HG02852 (cell line): ENCODE measurements around the gene DIAPH1.

Source experiments
- ATAC-seq: cut with Tn5 transposase; IDR thresholded peaks from one replicate; pipeline ENCODE4 v1.9.1; 2021; ENCODE audit warnings: mild to moderate bottlenecking, moderate library complexity; ENCODE audit not compliant: unreplicated experiment

DIAPH1 gene

DNA sequence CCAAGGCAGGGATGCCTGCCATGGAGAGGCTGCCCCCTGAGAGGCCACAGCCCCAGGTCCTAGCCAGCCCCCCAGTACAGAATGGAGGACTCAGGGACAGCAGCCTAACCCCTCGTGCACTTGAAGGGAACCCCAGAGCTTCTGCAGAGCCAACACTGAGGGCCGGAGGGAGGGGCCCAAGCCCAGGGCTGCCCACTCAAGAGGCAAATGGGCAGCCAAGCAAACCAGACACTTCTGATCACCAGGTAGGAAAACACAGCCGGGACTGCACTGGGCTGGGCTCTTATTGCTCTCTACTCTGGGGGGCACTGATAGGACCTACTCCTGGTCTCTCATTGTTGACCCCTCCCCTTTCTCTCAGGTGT, 21.2 kb upstream of the DIAPH1 start:
- ATAC-seq = no peak

DNA sequence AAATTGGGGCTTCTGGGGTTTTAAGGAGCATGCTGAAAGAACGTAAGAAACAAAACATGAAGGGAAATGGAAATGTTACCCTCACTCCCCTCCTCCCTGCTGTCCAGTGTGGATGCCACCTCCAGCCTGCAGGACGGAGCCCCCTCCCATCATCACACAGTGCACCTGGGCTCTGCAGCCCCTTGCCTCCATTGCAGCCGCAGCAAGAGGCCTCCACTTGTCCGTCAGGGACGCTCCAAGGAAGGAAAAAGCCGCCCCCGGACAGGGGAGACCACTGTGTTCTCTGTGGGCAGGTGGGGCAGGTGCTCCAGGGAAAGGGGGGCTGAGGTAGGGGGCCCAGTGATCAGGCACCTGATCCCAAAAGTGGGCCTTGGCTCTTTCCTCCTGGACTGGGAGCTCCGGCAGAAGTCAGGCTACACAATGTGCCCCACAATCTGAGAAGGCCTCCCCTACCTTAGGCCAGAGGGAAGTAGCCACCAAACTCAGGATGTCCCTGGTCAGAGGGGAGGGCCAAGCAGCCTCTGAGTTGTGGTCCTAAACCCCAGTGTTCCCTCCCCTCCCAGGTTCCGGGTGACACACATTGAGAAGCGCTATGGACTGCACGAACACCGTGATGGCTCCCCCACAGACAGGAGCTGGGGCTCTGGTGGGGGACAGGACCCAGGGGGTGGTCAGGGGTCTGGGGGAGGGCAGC, 20.7 kb upstream of the DIAPH1 start:
- no peak for ATAC-seq

DNA sequence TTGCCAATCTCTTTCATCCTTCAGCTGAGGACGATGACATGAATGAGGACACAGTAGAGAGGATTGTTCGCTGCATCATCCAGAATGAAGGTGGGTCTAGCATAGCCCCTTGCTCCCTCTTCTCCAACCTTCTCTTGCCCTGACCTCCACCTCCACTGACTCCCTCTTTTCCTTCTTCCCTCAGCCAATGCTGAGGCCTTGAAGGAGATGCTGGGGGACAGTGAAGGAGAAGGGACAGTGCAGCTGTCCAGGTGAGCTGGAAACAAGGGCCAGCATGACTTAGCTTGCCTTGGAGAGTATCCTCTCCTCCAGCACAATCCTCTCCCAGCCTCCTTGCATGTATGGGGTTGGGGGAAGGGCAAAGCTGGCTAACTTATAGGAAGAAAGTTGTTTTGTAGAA, 20.0 kb upstream of the DIAPH1 start:
- ATAC-seq = no peak

DNA sequence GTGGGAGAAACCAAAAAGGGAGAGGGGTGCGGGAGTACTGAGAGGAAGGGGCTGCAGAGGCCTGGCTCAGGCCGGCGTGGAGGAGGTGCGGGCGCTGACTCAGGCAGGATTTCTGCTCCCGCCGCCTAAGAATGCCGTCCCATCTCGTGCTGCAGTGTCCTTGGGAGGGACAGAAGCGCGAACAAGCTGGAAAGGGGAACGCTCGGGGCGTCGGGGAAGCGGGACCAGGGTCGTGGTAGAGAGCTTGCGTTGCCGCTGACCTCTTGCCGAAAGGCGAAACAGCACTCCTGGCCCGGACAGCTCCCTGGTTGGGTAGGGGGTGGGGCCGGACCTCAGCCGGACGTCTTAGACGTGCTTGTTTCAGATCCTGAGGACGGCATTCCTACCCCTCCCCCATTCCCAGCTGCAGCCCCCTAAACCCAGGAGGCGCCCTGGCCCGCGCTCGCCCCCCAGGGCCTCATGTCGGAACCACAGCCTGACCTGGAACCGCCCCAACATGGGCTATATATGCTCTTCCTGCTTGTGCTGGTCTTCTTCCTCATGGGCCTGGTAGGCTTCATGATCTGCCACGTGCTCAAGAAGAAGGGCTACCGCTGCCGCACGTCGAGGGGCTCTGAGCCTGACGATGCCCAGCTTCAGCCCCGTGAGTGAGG, 19.1 kb upstream of the DIAPH1 start:
- peak; percentile 28 for ATAC-seq

DNA sequence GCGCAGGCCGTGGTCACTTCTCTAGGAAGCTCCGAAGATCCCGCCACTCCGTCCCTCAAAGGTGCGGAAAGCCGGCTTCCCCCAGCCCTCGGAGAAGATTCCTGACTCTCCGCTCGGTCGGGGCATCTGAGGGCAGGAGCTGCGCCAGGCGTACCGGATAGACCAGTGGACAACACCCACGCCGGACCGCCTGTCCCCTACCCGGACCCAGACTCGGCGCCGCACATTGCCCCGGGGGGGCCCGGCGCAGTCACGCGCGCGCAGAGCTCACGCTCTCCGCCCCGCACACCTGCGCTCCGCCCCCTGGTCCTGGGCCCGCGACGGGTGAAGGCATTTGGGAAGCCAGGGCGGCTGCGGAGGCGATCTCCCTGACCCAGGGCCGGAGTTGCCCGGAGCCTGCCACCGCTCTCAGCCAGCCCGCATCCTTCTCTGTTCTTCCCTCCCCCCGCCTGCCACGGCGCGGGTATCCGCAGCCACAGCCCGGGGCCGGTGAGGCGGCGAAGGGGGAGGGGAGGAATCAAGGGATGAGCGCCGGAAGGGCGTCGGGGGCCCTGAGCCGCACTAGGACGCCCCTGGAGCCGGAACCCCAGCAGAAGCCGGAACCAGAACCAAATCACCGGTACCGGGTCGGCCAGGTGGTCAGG, 18.4 kb upstream of the DIAPH1 start:
- ATAC-seq = peak; percentile 23

DNA sequence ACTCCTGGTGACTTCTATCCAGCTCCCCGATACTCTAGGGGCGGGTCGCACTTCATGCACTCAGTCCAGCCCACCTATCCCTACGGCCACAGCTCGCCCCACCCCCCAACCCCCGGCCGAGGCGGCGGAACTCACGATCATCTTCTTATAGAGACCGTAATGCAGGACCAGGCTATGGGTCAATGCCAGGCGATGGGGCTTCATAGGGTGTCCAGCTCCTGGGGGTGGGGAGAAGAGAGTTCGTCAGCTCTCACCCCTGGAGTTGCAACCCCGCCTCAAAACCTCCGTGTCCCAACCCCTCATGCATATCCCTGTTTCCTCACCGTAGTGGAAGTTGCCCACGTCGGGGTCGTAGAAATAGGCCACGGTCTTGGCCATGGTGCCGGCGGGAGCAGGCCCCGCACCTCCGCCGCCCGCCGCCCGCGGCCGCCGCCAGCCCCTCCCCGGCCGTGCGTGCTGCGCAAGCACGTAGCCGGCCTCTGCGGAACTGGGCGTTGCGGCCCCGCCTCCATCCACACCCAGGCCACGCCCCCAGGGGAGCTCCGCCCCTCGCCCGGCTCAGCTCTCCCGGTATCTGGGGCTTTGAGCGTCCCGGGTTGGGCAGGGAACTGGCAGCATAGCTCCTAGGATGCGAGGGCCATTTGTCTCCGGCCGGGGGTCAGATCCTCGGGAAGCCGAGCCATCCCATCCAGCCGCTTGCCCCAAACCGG, 17.8 kb upstream of the DIAPH1 start, which contains the start of the genes HDAC3 and RELL2:
HDAC3 (minus strand) TSS at position 437 of the 710 bp plus-strand sequence; CDS start at position 378, 59 bp downstream.
RELL2 (plus strand) TSS at position 585 of the 710 bp plus-strand sequence. CDS start 1,229 bp downstream, outside the sequence.
- ATAC-seq = peak; percentile 68

DNA sequence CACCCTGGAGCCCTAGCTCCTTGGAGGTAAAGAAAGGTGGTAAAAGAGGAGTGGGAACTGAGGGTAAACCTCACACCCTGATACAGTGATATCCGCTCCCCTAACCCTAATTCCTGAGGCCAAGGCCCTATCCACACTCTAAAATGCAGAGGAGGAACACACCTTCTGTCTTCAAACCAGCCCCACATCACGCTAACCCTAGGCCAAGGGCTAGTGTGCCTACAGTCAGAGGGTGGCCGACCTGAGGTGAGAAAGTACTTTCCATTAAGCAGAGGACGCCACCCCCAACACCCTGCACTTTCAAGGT, 17.3 kb upstream of the DIAPH1 start:
- ATAC-seq = no peak

DNA sequence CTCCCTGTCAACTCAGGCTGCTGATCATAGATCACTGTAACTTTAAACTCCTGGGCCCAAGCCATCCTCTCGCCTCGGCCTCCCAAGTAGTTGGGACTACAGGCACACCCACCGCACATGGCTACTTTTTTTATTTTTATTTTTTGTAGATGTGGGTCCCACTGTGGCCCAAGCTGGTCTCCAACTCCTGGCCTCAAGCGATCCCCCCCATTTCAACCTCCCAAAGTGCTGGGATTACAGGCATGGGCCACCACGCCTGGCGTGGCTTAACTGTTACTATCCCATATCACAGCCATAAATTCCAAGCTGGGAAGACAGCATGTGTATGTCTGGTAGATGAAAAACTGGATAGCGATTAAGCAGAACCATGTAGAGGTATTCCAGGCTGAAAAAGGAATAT, 16.8 kb upstream of the DIAPH1 start:
- no peak for ATAC-seq

DNA sequence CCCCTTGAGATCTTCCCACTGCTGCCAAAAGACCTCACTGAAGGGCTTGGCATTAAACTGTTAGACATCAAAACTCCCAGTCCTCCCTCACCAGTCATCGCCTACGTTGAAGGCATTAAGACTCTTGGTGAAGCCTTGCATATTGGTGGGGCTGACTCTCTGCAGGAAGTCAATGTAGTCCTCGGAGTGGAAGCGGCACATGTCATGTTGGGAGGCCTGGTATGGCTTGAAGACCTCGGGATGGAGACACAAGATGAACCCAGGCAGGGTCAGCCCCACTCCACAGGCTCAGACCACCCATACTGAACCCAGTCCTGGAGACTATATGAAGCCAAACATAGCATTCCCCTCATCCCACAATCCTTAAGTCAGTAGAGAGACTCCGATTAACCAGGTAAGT, 15.9 kb upstream of the DIAPH1 start:
- ATAC-seq = no peak

DNA sequence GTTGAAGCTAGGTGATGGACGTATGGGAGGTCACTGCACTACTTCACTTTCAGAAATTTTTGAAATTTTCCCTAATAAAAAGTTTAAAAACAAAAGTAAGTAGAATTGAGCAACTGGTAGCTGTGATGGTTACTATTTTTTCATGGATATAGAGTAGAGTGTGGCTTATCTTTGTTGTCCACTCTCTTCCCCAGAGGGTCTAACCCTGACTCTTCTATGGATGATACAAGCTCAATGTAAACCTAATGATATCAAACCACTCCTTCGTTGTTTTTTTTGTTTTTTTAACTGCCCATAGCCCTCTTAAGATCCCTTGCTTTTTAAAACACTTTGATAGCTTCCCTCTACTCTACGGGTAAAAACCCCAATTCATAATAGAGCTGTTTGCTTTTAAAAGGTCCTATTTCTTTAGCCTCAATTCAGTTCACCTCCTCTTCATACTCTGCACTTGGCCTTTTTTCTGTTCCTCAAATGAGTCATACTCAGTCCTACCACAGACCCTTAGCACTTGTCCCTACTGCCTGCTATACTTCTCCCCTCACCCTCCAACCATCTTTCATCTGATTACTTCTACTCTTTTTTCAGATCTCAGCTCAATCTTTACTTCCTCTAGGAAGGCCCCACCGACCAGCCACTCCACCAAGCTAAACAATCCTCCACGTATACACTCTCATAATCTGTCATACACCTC, 15.2 kb upstream of the DIAPH1 start:
- ATAC-seq = peak; percentile 71

DNA sequence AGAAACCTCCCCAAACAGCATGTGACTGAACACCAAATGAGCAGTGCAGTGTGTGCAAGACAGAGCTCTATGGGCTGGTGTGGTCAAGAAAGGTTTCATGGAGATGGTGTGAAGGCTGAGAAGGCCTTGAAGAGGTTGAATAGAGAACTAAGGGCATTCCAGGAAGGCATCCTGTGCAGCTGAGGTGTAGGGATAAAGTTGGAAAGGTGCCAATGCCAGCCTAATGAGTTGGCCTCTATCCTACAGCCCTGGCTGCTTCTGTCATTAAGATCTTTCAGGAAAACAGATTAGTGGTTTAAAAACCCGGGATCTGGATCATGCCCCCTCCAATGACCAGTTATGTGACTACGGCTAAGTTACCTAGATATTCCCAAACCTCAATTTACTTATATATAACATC, 13.8 kb upstream of the DIAPH1 start:
- ATAC-seq = no peak

DNA sequence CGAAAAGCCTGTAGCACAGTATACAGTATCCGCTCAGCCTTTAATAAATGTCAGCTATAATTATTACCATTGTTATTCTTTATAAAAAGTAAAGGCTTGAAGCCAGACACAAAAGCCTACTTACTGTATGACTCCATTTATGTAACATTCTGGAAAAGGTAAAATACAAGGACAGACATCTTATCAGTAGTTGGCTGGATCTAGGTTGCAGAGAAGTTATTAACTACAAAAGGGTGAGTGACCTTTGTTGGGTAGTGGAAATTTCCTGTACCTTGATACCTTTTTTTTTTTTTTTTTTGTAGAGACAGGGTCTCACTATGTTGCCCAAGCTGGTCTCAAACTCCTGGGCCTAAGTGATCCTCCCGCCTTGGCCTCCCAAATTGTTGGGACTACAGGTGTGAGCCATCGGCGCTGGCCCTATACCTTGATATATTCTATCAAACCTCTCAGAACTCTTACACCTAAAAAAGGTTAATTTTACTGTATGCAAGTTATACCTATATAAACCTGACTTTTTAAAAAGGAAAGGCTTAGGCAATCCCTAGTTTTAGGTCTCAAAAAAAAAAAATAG, 11.9 kb upstream of the DIAPH1 start:
- no peak for ATAC-seq

DNA sequence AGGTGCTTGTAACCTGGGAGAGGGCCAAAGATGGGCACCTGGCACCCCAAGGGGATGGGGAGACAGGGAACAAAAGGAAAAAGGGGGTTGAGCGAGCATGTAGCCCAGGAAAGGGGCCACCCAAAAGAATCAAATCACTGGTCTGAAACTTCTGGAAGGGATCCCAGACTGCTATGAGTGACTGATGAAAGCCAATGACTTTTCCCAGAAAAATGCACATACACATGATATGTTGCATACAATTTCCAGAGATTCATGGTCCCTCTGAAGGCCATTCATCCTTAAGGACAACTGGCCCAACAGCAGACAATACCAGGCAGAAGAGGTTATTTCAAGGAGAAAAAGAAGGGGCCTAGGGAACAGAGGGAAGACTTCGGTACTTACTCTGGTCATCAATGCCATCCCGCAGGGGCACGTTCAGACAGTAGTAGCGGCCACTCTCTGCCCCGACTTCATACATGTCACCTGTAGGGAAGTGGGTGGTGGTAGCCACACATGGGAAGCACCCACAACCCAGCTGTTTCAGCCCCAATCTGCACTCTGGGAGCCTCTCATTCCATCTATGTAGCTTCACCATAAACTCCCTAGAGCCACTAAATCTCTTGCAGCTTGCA, 9.5 kb upstream of the DIAPH1 start:
- ATAC-seq = no peak

DNA sequence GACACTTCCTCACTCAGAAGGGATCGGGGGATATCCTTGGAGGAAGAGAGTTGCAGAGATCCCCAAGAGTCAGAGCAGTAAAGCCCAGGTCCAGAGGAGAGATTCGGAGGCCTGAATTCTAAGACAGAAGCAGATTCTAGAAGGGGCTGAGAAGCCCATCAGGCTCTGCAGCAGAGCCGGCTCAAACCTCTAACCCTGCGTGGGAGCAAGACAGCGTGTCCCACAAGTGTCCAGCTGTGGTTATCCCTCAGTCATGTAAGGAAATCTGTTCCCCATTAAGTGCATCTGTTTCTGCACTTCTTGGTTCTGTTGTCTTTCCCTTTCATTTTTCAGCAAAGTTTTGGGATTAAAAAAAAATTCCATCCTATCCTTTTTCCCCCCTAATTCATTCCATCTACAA, 4.8 kb upstream of the DIAPH1 start:
- ATAC-seq = no peak

DNA sequence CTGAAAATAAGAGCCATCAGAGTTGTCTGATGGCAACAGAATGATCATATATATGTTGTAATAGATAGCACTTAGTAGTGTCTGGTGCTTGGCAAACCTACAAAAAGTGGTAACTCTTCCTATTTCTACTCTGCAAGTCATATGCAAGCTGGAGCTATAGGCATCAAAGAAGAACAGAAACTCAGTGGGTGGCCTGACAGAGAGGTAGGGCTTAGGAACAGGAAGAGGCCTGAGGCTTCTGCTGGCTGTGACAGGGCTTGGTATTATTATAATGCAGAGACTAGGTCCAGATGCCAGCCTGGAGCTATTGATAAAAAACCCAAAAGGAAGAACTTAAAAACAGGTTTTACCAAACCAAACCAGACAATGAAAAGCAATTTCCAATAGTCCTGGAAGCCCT, 4.4 kb upstream of the DIAPH1 start:
- peak; percentile 53 for ATAC-seq

DNA sequence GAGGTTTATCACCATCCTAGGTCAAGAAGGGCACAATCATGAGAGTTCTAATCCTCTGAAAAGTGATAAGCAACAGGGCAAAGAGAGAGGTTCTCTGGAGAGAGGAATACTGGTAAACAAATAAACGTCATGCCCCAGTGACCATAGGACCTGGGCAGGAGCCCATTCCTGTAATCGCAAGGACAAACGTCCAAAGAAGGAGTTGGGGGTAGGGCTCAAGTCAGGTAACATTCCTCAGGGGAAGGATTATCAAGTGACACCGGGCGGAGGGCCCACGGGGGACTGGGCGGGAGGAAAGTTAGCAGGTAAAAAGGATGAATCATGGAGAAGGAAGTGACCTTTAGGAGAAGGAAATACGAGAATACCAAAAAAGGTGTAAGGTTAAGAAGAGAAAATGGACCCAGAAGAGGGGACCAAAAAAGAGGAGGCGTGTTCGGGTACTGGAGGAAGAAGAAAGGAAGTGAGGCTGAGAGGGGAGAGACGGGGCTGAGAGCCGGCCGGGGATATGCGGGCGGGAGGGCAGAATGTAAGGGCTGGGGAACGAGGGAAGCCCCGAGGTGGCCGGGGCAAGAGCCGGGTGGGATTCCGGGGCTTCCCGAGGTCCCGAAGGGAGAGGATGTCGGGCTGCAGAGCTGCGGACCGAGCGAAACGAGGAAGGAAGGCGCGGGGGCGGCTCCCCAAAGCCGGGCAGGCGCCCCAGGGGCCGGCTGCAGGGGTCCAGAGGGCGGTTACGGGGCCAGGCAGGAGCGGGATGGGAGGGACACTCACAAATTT, 583 bp downstream of the DIAPH1 start:
- peak; percentile 33 for ATAC-seq

DNA sequence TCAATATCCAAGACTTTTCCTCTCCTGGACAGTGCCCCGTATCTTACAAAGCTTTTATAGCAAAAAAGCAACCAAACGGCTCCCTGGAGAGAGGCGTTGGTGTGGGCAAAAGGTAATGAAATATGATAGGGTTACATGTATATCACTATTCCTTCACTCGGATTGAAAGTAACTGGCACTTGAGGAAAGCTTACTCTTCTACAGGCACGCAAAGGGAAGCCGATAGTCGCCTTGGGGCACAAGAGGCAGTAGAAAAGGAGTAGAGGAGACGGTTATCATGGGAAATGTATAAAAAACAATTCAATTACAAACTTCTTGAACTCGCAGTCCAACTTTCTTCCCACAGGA, 1.1 kb downstream of the DIAPH1 start:
- ATAC-seq = no peak

DNA sequence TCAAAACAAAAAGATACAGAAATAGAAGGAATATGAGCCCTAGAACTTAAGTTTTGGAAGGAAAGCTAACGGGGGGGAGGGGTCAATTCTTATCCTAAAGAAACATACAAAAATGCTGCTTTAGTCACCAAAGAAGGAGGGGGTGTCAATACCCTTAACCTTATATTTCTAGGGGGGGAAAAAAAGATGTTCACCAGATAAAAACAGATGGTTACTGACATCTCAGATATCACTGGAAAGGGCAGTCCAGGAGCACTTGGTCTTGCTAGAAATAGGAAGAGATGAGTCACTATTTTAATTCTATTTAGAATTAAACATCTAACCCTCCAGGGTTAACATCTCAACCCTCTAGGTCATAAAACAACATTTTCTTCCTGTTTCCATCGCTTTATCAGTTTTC, 1.7 kb downstream of the DIAPH1 start:
- ATAC-seq = no peak

DNA sequence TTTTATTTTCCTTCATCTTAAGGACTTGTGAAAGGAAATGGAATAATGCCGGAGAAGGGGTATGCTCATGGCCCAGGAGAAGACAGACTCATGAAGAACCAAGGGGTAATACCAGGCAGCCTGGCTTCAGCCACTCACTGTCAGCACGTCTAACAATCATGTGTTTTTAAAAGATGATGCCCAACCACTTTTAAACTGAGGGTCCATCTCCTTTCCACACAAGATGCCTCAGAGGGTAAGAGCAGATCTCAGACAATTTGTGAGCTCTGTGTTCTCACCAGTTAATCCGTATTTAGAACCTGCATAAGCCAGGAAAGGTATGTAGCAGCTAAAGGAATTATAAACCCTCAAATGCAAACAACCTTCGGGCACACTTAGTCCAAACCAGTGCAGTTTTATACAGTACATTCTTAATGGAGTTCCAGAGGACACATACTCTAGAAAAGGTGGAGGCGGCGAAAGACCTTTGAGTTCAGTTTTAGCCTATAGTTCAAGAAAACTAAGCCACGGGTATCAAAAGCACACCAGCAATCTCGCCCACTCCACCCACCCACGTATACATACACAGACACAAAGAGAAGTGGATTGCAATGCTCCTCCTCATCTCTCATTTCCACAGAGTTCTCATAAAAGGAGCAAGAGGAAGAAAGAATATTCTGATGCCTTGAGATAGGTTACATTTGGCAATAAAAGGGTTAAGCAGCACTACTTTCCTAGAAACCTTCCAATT, 2.6 kb downstream of the DIAPH1 start:
- ATAC-seq = no peak
